ENCODE results near the gene VPS54.
A peak's percentile ranks its signal among the peaks of the same experiment; 100 is the strongest.

VPS54 gene, protein sequence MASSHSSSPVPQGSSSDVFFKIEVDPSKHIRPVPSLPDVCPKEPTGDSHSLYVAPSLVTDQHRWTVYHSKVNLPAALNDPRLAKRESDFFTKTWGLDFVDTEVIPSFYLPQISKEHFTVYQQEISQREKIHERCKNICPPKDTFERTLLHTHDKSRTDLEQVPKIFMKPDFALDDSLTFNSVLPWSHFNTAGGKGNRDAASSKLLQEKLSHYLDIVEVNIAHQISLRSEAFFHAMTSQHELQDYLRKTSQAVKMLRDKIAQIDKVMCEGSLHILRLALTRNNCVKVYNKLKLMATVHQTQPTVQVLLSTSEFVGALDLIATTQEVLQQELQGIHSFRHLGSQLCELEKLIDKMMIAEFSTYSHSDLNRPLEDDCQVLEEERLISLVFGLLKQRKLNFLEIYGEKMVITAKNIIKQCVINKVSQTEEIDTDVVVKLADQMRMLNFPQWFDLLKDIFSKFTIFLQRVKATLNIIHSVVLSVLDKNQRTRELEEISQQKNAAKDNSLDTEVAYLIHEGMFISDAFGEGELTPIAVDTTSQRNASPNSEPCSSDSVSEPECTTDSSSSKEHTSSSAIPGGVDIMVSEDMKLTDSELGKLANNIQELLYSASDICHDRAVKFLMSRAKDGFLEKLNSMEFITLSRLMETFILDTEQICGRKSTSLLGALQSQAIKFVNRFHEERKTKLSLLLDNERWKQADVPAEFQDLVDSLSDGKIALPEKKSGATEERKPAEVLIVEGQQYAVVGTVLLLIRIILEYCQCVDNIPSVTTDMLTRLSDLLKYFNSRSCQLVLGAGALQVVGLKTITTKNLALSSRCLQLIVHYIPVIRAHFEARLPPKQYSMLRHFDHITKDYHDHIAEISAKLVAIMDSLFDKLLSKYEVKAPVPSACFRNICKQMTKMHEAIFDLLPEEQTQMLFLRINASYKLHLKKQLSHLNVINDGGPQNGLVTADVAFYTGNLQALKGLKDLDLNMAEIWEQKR

DNA sequence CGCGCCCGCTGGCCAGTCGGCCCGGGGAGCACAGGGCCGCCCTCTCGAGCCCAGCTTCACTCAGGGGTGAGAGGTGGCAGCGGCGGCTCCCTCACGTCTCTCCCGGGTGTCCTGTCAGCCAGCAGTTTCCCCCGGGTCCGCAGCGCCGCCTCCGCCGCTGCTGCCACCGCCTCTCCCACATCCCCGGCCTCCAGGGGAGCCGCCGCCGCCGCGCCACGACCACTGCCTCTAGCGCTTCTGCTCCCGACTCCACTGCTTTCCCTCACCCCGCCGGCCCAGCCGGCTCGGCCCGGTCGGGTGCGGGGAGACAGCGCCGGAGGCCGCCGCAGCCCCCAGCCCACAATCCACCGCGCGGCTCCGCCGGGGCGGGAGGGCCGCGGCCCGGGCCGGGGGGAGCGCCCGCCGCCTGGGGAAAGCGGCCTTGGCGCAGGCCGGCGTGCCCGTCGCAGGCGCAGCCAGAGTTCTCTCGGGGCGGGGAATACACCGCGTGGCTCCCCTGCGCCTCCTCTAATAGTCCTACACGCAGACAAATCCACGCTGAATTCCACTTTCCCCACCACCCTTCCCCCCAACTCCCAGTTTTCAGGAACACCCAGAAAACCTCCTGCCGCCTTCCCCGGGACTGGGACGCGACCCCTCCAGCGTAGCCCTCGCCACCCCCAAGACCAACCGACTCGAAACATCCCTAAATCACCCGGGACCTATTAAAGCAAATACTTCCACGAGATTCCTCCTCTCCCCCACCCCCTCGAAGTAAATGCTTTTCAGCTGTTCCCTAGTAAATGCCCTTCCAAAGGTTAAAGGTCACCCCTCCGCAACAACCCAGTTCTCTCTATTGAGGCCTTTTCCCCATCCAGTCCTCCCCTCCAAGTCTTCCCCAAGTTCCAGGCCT, at the start of gene VPS54:
TSS of gene VPS54 (minus strand) at position 346 of the 892 bp plus-strand sequence. CDS start 35,429 bp downstream, outside the sequence.
- DNase-seq (ENCODE audit: extremely low read depth in 1 of 2, low read depth in 1 of 2): peak in 1 of 2 donors; percentile 39

DNA sequence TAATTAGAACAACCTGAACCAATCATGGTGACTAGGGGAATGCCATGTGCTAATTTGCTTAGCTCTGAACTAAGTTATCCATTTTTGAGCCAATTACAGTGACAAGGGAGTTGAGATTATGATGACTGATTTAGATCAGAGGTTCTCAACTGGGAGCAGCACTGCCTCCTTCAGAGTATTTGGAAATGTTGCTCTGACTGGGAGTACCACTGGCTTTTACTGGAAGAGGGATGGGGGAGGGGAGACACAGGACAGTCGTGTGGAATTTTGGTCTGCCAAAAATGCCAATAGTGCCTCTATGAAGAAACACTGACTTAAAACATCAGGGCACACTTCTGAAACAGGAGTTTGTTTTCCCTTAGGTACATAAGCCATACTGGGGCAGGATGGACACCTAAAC, 48.1 kb upstream of the VPS54 start:
- DNase-seq (ENCODE audit: extremely low read depth in 1 of 2, low read depth in 1 of 2): no peak

DNA sequence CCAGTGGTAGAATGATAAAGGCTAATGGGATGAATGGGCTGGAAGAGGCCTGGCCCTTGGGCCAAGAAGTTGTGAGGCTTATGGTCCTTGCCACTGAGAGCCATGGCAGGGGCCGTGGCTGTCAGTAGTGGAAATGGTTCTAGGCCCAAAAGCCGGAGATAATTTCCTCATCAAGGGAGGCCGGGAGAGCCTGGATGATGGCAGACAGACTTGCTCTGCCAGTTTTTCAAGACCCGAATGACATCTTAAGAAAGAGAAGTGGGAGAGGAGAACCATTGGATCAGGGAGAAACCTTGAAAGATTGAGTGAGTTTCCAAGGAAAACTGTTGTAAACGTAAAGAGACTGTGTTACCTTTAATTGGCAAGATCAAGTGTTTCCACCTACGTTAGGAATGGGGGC, 46.3 kb upstream of the VPS54 start:
- DNase-seq (ENCODE audit: extremely low read depth in 1 of 2, low read depth in 1 of 2): no peak

DNA sequence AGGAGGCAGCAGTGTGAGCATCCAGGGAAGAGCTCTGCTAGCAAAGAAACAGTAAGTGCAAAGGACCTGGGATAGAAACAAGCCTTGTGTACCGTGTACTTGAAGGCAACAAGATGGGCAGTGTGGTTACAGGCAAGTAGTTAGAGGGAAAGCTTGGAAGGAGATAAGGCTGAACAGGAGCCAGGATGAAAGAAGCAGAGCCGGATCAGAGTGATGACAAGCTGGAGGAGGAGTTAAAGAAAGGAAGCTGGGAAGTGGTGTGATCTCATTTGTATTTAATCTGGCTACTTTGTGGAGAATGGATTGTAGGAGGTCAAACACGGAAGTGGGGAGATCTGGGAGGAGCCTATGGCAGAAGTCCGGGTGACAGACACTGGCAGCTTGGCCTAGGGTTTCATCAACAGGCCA, 44.7 kb upstream of the VPS54 start:
- DNase-seq (ENCODE audit: extremely low read depth in 1 of 2, low read depth in 1 of 2): no peak

DNA sequence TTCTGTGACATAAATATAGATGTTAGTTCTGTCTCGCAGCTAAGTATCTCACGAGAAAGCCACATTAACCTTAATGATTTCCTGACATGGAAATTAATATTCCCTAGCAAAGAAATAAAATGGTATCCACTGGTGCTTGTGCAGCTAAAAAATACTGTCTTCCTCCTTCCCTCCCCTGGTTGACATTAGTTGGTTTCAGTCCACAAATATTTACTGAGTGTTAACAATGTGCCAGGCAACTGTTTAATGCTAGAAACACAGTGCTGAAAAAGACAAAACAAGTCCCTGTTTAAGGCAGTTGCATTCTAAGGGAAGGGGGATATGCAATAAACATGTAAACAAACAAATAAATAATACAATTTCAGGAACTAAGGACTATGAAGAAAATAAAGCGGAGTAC, 44.2 kb upstream of the VPS54 start:
- DNase-seq (ENCODE audit: extremely low read depth in 1 of 2, low read depth in 1 of 2): no peak

DNA sequence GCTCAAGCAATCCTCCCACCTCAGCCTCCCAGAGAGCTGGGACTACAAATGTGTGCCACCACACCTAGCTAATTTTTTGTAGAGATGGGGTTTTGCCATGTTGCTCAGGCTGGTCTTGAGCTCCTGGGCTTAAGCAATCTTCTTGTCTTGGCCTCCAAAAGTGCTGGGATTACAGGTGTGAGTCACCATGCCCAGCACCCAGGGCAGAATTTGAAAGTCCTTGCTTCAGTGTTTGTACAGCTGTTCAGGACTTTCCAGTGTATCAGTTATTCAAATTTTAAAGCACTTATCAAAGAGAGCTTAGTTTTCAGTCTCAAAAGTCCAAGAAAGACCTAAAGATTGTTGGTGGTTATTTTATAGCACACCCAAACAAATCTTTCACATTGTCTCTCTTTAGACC, 43.6 kb upstream of the VPS54 start:
- DNase-seq (ENCODE audit: extremely low read depth in 1 of 2, low read depth in 1 of 2): no peak

DNA sequence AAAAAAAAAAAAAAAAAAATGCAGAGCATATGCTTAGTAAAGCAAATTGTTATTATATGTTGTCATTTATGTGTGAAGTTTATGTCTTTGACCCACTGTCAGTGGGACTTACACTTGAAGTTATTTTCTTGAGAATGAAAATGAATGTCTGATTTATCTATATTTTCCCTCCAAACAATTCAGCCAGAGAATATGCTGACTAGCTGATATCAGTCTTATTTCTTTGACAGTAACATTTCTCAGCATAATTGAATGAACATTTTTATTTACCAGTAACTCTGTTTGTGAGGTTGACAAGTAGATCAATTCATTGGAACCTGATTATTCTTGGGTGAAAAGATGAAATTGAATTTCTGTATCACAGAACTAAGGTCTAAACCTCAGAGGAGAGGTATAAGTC, 40.0 kb upstream of the VPS54 start:
- DNase-seq (ENCODE audit: extremely low read depth in 1 of 2, low read depth in 1 of 2): no peak

DNA sequence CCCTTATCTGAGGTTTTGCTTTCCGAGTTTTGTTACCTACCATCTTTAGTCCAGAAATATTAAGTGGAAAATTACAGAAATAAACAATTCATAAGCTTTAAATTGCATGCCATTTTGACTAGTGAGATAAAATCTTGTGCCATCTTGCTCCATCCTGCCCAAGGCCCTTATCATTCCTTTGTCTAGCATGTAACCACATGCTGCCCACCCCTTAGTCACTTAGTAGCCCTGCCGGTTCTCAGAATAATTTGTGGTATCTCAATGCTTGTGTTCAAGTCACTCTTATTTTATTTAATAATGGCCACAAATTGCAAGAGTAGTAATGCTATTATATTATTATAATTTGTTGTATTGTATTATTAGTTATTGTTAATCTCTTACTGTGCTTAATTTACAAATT, 36.8 kb upstream of the VPS54 start:
- DNase-seq (ENCODE audit: extremely low read depth in 1 of 2, low read depth in 1 of 2): no peak

DNA sequence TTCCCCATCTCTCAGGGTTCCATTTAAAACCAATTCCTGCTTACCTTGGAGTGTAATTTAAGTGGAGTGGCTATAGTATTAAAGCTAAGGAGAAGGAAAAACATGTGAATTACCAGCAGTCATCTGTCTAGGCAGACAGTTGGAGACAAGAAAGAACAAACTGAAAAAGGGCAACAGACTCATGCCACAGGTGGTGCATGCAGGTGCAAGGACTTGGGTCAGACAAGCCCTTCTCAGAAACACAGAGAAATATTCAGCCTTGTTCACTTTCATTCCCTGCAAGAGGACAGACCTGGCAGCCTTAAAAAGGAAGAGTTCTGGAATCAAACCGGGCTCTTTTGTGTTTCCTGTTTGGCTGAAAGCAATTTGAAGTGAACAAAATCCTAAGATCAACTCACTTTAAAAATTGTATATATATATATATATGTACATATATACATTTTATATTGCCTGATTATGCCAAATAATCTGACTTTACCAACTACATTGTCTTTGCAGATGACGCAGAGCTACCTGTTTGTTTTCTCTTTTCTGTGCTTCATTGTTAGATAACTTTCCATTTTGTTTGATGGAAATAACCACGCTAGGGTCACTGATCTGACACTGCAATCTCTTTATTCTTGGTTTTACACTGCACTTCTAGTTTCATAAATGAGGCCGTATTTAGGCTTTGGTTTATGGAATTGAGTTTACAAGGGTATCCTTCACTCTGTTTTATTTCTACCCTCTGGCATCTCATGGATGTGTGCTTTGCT, 35.1 kb upstream of the VPS54 start:
- DNase-seq (ENCODE audit: extremely low read depth in 1 of 2, low read depth in 1 of 2): no peak

DNA sequence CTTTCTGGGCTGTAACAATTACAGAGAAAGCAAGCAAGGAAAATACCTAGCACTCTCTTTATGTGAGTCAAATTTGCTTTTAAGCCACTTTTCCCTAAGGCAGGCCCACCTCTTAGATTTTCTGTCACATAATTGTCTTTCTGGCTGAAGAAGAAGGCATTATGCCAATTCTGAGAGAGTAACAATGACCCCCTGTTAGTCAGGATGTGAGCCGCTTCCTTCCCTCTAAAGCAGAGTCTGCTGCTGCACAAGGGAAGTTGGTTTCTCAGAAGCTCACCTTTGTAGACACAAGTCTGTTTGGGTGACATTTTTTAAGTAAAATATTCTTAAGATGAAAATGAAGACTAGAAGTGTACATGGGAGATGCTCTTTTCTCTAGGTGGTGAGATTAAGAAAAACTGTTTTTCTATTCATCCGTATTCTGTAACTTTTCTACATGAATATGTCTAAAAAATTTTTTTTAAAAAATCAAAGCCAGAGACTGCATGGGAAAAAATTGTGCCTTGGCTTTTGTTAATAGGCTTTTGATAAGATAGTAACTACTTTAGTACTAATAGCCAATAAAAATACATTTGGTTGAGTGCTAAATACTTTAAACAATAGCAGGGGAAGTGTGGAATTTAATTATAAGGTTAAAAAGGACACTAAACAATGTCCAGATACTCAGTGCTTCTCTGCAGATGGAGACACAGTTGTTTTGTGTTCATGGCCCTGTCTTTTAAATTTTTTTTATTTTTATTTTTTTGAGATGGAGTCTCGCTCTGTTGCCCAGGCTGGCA, 33.4 kb upstream of the VPS54 start:
- DNase-seq (ENCODE audit: extremely low read depth in 1 of 2, low read depth in 1 of 2): no peak

DNA sequence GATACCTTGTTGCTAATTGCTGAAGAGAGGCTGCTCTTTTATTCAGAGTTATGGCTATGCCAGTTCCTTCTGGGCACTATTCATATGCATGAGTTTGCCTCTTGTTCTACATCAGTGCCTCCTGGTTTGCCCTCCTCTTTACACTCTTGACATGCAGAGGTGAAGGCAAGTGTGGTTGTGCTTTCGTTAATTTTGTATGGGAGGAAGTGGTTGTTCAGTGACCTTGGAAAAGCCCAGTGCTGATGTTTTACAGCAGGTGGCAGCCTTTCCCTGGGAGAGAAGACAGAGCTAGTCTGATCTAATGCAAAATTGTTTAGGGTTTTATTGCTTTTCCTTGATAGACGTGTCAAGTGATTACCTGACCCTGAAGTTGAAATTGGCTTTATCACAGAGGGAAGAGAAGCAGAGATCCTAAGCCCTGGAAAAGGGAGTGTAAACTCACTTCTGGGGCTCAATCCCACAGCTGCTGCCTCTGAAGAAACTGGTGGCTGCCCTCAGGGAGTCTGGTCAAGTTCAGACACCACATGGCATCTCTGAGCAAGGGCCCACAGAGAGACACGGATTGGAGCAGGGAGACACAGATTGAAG, 30.5 kb upstream of the VPS54 start:
- DNase-seq (ENCODE audit: extremely low read depth in 1 of 2, low read depth in 1 of 2): peak; percentile 17 to 33

DNA sequence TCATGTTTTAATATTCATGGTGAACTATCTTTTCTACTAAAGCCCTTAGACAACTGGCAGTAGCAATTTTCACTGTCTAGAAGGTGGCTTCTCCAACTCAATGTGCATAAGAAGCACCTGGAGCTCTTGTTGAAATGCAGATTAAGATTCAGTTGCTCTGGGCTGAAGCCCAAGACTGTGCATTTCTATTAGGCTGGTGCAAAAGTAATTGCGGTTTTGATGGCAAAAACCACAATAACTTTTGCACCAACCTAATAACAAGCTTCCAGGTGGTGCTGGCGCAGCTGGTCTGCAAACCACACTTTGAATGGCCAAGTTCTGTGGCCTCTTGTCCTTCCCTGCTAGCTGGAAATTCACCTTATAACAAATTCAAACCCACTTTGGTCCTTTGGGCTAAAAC, 26.7 kb upstream of the VPS54 start:
- no peak for DNase-seq (ENCODE audit: extremely low read depth in 1 of 2, low read depth in 1 of 2)

DNA sequence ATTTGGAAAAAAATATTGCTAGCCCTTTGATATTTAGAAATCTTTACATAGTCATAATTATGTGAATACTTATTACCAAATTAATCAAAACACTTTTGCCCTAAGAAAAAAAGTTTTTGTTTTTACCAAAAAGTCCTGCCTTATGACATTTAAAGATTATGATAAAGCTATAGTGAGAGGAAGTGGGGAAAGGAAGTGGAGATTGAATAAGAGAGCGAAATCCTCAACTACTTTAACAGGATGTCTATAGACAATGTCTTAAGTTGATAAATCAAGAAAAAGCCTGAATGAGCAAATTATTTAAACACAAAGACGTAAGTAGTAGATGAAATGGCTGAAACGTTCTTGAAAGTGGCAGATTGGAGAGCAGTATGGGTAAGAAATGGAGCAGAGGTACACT, 20.9 kb upstream of the VPS54 start:
- DNase-seq (ENCODE audit: extremely low read depth in 1 of 2, low read depth in 1 of 2): no peak

DNA sequence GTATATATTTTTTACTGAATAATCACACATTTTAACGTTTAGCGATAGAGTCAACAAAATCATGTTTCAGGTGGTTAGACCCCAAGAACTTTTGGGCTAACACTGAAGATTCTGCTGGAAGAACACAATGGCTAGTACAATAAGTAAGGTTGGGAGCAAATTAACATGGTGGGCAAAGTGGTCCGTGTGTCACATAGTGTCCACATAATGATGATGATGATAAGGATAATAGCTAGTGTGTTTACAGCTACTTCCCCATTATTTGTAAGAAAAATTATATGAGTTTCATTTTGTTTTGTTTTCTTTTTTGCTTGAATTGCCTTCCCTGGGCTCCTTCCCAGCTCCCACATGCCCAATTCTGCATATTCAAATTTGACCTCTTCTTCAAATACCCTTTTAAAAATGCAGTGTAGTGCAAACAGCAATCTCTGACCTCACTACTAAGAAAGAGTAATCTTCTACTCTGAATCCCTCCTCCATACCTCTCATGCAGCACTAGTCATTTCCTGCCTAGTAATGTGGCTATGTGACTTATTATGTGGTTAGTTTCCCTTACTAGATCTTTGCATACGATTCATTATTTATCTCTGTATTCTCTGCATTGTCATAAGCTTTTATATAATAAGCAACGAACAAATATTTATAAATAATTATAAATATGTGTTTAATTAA, 16.9 kb upstream of the VPS54 start:
- no peak for DNase-seq (ENCODE audit: extremely low read depth in 1 of 2, low read depth in 1 of 2)

DNA sequence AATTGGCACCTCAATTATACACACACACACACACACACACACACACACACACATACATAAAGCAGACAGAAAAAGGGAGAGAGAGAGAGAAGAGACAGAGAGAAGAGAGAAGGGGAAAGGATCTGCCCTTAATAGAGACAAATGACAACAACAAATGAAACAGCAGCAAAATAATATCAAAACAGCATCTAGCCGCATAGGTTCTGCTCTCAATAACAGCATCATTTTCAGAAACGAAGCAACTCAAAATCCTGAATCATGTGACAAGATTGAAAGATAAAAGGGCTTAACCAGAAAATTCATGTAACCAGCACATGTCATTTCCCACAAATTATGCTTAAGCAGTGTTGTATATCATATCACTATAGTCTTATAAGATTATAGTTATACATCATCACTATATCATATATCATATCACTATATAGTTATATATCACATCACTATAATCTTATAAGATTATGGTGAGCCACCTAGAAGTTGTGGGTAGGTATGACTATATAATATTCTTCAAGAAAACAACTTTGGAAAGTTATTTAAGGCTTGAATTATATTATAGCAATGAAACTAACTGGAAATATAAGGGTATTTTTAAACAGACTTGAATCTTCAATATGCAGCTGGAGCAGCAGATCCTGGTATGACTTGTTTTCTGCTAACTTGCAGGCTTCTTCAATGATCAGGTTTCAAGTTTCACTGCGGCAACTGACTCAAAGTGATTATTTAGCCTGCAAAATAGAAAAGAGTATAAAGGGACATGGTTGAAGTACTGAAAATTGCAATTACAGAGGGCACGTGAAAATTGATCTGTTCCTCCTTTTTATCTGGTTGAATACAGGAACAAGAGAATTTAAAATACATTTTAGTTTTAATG, 16.1 kb upstream of the VPS54 start:
- DNase-seq (ENCODE audit: extremely low read depth in 1 of 2, low read depth in 1 of 2): no peak

DNA sequence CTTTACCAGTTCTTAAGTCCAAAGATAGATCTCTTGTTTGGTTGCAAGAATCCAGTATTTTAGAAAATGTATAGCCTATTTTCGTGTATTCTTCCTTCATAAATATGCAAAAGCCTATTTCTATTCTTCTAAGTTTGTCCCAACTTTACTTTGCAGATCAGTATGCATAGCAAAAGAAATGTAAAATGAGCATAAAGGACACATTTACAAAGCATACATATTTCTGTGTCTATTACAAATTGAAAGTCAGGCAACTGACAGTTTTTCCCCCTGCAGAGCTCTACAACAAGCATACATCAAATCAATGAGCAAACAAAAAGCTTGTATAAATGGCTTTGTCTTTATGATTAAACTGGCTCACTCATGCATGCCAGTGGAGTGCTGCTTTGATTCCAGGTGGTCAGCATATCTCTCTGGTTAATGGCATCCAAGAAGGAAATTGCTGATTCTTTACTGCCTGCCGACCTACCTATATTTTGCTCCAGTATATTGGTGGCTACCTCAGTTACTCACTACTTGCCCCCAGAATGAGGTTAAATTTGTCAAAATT, 10.0 kb upstream of the VPS54 start:
- no peak for DNase-seq (ENCODE audit: extremely low read depth in 1 of 2, low read depth in 1 of 2)

DNA sequence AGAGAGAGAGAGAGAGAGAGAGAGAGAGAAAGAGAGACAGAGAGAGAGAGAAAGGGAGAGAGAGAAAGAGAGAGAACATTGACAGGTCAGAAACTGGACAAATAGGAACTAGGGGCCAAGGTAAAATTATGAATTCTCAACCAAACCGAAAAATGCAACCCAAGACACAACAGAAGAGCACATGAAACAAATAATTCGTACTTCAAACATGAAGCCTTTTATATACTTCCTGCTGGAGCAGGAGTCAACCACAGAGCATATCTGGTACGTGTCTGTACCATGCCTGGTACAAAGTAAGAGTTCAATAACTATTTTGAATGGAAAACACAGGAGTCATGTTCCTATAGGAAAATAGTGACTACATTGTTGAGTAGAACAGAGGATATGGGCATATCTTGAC, 6.5 kb upstream of the VPS54 start:
- DNase-seq (ENCODE audit: extremely low read depth in 1 of 2, low read depth in 1 of 2): no peak

All from activated CD8-positive, alpha-beta memory T cell treated with anti-CD3 and anti-CD28 coated beads for 1 hour (primary cell).